GM23248 (cell line): ENCODE results near the gene STK17A.
"Not testable (repeated sequence)": the region's sequence is repeated elsewhere in the genome, so short reads cannot be mapped to it uniquely, and the experiment has no call there.

Source experiments
- EZH2 ChIP-seq: fragments of 200-600 bp; sonication (generic); IDR thresholded peaks from 2 replicates; pipeline ENCODE4 v1.6.1; 2018; ENCODE audit warnings: antibody characterized with exemption, mild to moderate bottlenecking; ENCODE audit not compliant: insufficient read depth, poor library complexity, severe bottlenecking
- EZH2phosphoT487 ChIP-seq: fragments of 200-600 bp; sonication (generic); IDR thresholded peaks from 2 replicates; pipeline ENCODE4 v1.6.1; 2018; ENCODE audit warnings: antibody characterized with exemption, moderate library complexity, mild to moderate bottlenecking, low read depth; ENCODE audit not compliant: insufficient read depth

- not testable (repeated sequence) for TF ChIP-seq EZH2, EZH2phosphoT487
Measured at GRCh38 chr7:43584733-43585132, 1.8 kb downstream of the STK17A start.
